AG10803 (cell line): ENCODE measurements around the gene NEBL.

Experiments used
- DNase-seq: peaks from one replicate; pipeline ENCODE4 v3.0.0; 2010; ENCODE audit warnings: low read depth
- H3K4me3 ChIP-seq: 2 replicates; pipeline ENCODE4 v1.5.1; 2011; ENCODE audit warnings: mild to moderate bottlenecking, low read length, control low read depth
- CTCF ChIP-seq: conservative IDR thresholded peaks from 2 replicates; pipeline ENCODE4 v1.5.1; 2011; ENCODE audit warnings: mild to moderate bottlenecking, low read length, control low read depth, inconsistent platforms

Gene NEBL

DNA sequence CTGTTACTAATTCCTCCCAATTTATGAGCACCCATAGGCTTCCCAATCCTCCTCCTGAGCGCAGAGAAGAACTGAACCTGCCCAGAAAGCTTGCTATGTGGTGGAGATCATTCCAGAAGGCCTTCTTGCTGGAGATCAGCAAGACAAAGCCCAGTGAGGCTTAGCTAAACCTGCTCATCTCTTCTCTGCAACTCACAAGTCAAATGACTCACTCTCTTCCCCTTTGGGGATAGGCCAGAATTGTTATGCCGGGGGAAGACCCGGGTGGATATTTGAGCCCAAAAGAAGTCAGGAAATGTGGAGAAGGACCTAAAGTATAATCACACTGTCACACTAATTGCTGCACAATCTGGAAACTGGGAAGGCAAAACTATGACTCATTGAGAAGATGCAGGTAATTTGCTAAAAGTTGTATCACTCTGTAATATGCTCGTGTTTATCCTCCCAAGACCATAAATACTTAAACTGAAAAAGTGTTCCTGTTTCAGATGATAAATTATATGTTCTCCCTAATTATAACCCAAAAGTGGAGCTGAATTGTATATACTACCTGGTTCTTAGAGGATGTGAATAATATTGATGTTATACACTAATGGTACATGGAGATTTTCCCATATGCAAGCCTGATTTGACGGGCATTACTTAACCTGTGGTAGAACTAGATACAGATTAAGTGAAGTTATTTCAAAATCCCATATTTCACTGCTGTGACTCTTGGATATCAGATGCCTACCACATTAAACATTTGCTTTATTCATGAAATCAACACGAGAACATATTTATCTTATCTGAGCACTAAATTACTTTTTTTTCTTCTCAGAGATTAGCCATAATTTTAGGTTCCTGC, 6.4 kb downstream of the NEBL start:
- no peak for DNase-seq
- TF ChIP-seq CTCF = no peak
- no peak overlapping the region for H3K4me3 ChIP-seq

GRCh38 chr10:20890009-20890408, 7.1 kb downstream of the NEBL start:
- no peak for DNase-seq
- no peak for TF ChIP-seq CTCF
- no peak overlapping the region for H3K4me3 ChIP-seq

- no peak for DNase-seq
- TF ChIP-seq CTCF = no peak
- H3K4me3 ChIP-seq = no peak overlapping the region
Observed at GRCh38 chr10:20888620-20889330, 8.3 kb downstream of the NEBL start.

DNA sequence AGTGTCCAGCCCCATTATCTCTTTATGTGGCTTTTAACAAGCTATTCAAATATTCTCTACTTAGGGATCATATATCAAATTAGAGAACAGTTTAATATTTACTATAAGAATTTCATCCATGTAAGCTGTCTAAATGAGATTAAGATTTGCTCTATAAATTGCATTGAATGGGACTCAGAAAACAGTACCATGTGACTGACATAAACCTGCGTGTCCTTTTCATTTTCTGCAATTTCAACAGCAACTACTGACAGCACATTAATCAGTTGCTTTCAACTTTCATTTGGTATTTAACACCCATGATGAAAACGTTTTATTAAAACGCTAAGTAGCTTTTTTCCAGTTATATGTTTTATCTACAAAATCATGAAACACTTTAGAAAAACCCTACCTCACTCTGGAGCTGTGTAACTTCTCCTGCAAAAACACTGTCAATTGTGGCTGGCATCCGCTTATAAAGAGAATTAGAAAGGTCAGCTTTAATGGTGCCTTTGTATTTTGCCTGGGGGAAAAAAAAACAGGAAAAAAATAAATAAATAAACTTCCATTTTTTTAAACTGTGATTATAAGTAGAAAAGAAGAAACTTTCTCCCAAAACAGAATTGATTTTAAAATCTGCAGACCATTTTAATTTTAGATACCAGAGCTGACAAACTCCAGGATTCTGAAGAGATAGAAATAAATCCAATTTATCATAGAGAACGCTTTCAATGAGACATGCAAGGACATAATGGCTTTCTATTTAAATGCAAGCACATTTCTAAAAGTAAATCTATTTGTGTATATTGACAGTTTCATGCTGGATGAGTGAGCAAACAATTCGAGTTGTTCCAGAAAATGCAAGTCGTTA, 9.2 kb downstream of the NEBL start:
- no peak for DNase-seq
- H3K4me3 ChIP-seq = no peak overlapping the region
- TF ChIP-seq CTCF = no peak

DNA sequence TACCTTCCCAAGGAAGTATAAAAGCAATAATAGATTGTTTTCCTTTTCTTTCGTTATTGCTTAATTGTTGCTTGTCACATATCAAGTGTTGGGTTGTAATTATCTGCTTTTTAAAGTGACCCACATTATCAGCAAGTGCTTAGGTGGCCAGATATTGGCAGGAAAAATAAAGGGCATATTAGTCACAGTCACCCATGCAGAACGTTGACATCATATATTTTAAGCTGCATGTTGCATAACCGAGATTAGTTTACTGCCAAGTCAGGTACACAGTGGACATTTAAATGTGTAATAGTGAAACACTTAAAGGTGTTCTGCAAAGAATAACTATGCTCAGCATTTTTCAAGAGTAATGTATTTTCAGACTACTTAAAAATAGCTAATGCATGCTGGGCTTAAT, 11.4 kb downstream of the NEBL start:
- H3K4me3 ChIP-seq = no peak overlapping the region
- TF ChIP-seq CTCF = no peak
- no peak for DNase-seq

- H3K4me3 ChIP-seq = no peak overlapping the region
- no peak for DNase-seq
- TF ChIP-seq CTCF = no peak
Observed at GRCh38 chr10:20883552-20883951, 13.6 kb downstream of the NEBL start.
